Fibroblast of skin of left quadriceps (primary cell): Measurements from ENCODE around the gene KCND3.

Experiments used
- DNase-seq, 2 experiments: peaks; one replicate each; pipeline ENCODE4 v3.0.0-alpha.2; 2013; ENCODE audit warnings: low read depth in 2 of 2

The KCND3 gene

GRCh38 chr1:111729946-111730681 is 259.4 kb downstream of the KCND3 start:
- DNase-seq, result no peak

- no peak for DNase-seq
Observed at GRCh38 chr1:111729271-111729921, 260.1 kb downstream of the KCND3 start.

- no peak for DNase-seq
Observed at GRCh38 chr1:111727056-111727455, 262.4 kb downstream of the KCND3 start.

GRCh38 chr1:111725192-111725591 is 264.3 kb downstream of the KCND3 start:
- no peak for DNase-seq

GRCh38 chr1:111723871-111724270 is 265.6 kb downstream of the KCND3 start:
- DNase-seq, result no peak

GRCh38 chr1:111723091-111723806 is 266.2 kb downstream of the KCND3 start:
- DNase-seq, result no peak

- no peak for DNase-seq
Observed at GRCh38 chr1:111720977-111721786, 268.3 kb downstream of the KCND3 start.
